Fibroblast of lung (primary cell): ENCODE measurements around the gene BMERB1.

Experiments used
- EZH2 ChIP-seq: IDR thresholded peaks from 2 replicates; pipeline ENCODE4 v1.5.1; 2012; ENCODE audit warnings: low read length, control low read depth, mild to moderate bottlenecking; ENCODE audit errors: missing control alignments
- TF ChIP-seq, protein P1 (sequence below), 2 donors: IDR thresholded peaks in 1 of 2; conservative IDR thresholded peaks in 1 of 2; 1 replicate in 1 of 2; 2 replicates in 1 of 2; pipeline ENCODE4 v1.5.1; 2011 to 2012; ENCODE audit warnings: low read length in 2 of 2, control low read depth in 1 of 2, inconsistent platforms in 1 of 2, low read depth in 1 of 2, mild to moderate bottlenecking in 1 of 2

DNA sequence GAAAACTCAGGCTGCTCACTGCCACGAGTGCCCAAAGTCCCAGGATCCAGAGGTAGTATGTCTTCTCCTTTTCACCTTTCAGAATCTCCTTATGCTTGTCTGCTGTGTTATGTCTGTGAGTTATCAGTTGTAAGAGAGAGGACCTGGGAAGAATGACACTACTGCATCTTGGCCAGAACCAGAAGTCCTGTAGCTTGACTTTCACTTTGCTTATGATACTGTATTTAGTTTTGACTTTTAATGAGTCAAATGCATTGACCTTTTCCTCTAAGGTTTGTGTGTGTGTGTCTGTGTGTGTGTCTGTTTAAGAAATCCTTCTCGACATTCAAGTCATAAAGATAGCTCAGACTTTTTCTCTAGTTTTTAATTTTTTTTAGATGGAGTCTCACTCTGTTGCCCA, 43.4 kb downstream of the BMERB1 start:
- TF ChIP-seq, protein P1, sequence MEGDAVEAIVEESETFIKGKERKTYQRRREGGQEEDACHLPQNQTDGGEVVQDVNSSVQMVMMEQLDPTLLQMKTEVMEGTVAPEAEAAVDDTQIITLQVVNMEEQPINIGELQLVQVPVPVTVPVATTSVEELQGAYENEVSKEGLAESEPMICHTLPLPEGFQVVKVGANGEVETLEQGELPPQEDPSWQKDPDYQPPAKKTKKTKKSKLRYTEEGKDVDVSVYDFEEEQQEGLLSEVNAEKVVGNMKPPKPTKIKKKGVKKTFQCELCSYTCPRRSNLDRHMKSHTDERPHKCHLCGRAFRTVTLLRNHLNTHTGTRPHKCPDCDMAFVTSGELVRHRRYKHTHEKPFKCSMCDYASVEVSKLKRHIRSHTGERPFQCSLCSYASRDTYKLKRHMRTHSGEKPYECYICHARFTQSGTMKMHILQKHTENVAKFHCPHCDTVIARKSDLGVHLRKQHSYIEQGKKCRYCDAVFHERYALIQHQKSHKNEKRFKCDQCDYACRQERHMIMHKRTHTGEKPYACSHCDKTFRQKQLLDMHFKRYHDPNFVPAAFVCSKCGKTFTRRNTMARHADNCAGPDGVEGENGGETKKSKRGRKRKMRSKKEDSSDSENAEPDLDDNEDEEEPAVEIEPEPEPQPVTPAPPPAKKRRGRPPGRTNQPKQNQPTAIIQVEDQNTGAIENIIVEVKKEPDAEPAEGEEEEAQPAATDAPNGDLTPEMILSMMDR (conservative IDR thresholded peaks at IDR 0.05 in 1 of 2, IDR thresholded peaks at IDR 0.05 in 1 of 2; ENCODE audit: low read depth in 1 of 2, low read length in 2 of 2), result no peak
- no peak for TF ChIP-seq EZH2
